EL (cell line): Measurements from ENCODE around the gene SCARB1.

Experiments used
- DNase-seq: peaks from one replicate; pipeline ENCODE4 v3.0.0-alpha.2; 2016

Gene SCARB1

GRCh38 chr12:124841558-124841945, 22.1 kb downstream of the SCARB1 start:
- DNase-seq, result no peak

- peak; percentile 100 for DNase-seq
Measured at GRCh38 chr12:124837958-124838803, 25.5 kb downstream of the SCARB1 start.

- no peak for DNase-seq
Measured at GRCh38 chr12:124837249-124837897, 26.3 kb downstream of the SCARB1 start.

- DNase-seq, result no peak
Measured at GRCh38 chr12:124836759-124837158, 26.9 kb downstream of the SCARB1 start.

- peak; percentile 62 for DNase-seq
Measured at GRCh38 chr12:124835656-124836410, 27.8 kb downstream of the SCARB1 start.

GRCh38 chr12:124834822-124835221, 28.8 kb downstream of the SCARB1 start:
- DNase-seq, result no peak

GRCh38 chr12:124833693-124834122, 30.0 kb downstream of the SCARB1 start:
- no peak for DNase-seq

GRCh38 chr12:124832856-124833255, 30.8 kb downstream of the SCARB1 start:
- DNase-seq, result no peak

- no peak for DNase-seq
Measured at GRCh38 chr12:124831590-124831989, 32.1 kb downstream of the SCARB1 start.

GRCh38 chr12:124830306-124830705, 33.4 kb downstream of the SCARB1 start:
- no peak for DNase-seq

- DNase-seq, result peak; percentile 50
Measured at GRCh38 chr12:124829708-124830304, 33.9 kb downstream of the SCARB1 start.

GRCh38 chr12:124829008-124829707, 34.5 kb downstream of the SCARB1 start:
- peak; percentile 97 for DNase-seq

- peak; percentile 80 for DNase-seq
Measured at GRCh38 chr12:124828264-124829007, 35.2 kb downstream of the SCARB1 start.

GRCh38 chr12:124827588-124828184, 36.0 kb downstream of the SCARB1 start:
- no peak for DNase-seq

GRCh38 chr12:124824195-124824594, 39.5 kb downstream of the SCARB1 start:
- DNase-seq, result no peak

- no peak for DNase-seq
Measured at GRCh38 chr12:124823272-124823970, 40.2 kb downstream of the SCARB1 start.

GRCh38 chr12:124822218-124822617, 41.4 kb downstream of the SCARB1 start:
- DNase-seq, result no peak

GRCh38 chr12:124821252-124822200, 42.1 kb downstream of the SCARB1 start:
- DNase-seq, result no peak

- no peak for DNase-seq
Measured at GRCh38 chr12:124820199-124820598, 43.5 kb downstream of the SCARB1 start.
